B cell (primary cell): ENCODE measurements around the gene FBLN5. TPM values are rescaled to one million over a fixed set of nuclear protein-coding genes. Genes with fewer than 3 reads are reported as not detected.

Experiments
- ATAC-seq: fragments of 200-7000 bp; cut with Tn5 transposase; one replicate; pipeline ENCODE4 v1.10.0; 2021; ENCODE audit warnings: low read depth, mild to moderate bottlenecking, moderate number of reproducible peaks, moderate library complexity
- CTCF ChIA-PET: fragments of 350-600 bp; sonication (Branson Sonifier 250); formaldehyde crosslinking; loops from one replicate; lab custom pipeline; 2021; ENCODE audit warnings: antibody characterized with exemption, inconsistent platforms; lab: Charles Lee
- POLR2A ChIA-PET: fragments of 350-600 bp; sonication (Branson Sonifier 250); formaldehyde crosslinking; loops from one replicate; lab custom pipeline; 2021; ENCODE audit warnings: antibody characterized with exemption; lab: Charles Lee
- DNase-seq: peaks from one replicate; pipeline ENCODE4 v3.0.0; 2013
- H2AFZ ChIP-seq: 2 replicates; pipeline ENCODE4 v1.6.1; 2012; ENCODE audit warnings: mild to moderate bottlenecking, low read depth, low read length; ENCODE audit not compliant: insufficient read depth, poor library complexity, severe bottlenecking
- H3K27ac ChIP-seq, 2 donors: 1 replicate in 1 of 2; 2 replicates in 1 of 2; pipeline ENCODE4 v1.5.1; 2012 to 2013; ENCODE audit warnings: low read length in 2 of 2, mild to moderate bottlenecking in 2 of 2, moderate library complexity in 1 of 2
- H3K27me3 ChIP-seq, 4 experiments: fragments of 200-600 bp in 1 of 4; sonication (generic) in 1 of 4; replicated peaks in 1 of 4; 1 replicate in 2 of 4; 2 replicates in 2 of 4; pipeline versions ENCODE4 v1.6.1 to v1.7.0; 2013 to 2016; ENCODE audit warnings: low read length in 3 of 4, mild to moderate bottlenecking in 2 of 4, mixed read lengths in 1 of 4, moderate library complexity in 1 of 4; ENCODE audit not compliant: insufficient read depth in 4 of 4, control insufficient read depth in 3 of 4; ENCODE audit errors: control extremely low read depth in 1 of 4
- H3K36me3 ChIP-seq, 2 experiments: replicated peaks in 1 of 2; 1 replicate in 1 of 2; 2 replicates in 1 of 2; pipeline versions ENCODE4 v1.6.1 to v1.7.1; 2013; ENCODE audit warnings: low read length in 1 of 2; ENCODE audit not compliant: insufficient read depth in 2 of 2, control insufficient read depth in 1 of 2; ENCODE audit errors: control extremely low read depth in 1 of 2, extremely low read depth in 1 of 2
- H3K4me1 ChIP-seq, 2 donors: fragments of 200-600 bp in 1 of 2; sonication (generic) in 1 of 2; 1 replicate in 1 of 2; 2 replicates in 1 of 2; pipeline versions ENCODE4 v1.5.1 to v1.6.1; 2013 to 2017; ENCODE audit warnings: low read length in 2 of 2; ENCODE audit not compliant: control insufficient read depth in 2 of 2, insufficient read depth in 2 of 2
- H3K4me2 ChIP-seq: replicated peaks from 2 replicates; pipeline ENCODE3; 2012; ENCODE audit warnings: mild to moderate bottlenecking, low read depth, low read length; ENCODE audit not compliant: poor library complexity, severe bottlenecking
- H3K4me3 ChIP-seq, 5 experiments: fragments of 200-600 bp in 1 of 5; sonication (generic) in 1 of 5; 1 replicate in 3 of 5; 2 replicates in 2 of 5; pipeline versions ENCODE4 v1.5.1 to v1.7.0; 2011 to 2016; ENCODE audit warnings: low read length in 4 of 5, mild to moderate bottlenecking in 4 of 5, low read depth in 2 of 5, control low read depth in 1 of 5, moderate library complexity in 1 of 5; ENCODE audit not compliant: insufficient read depth in 1 of 5; ENCODE audit errors: control extremely low read depth in 1 of 5, extremely low read depth in 1 of 5
- H3K79me2 ChIP-seq: fragments of 200-600 bp; sonication (generic); one replicate; pipeline ENCODE4 v1.6.0; 2016; ENCODE audit warnings: low read length; ENCODE audit not compliant: control insufficient read depth, insufficient read depth
- H3K9ac ChIP-seq: fragments of 200-600 bp; sonication (generic); 2 replicates; pipeline ENCODE4 v1.6.1; 2017; ENCODE audit warnings: mild to moderate bottlenecking, low read length, moderate library complexity
- H3K9me3 ChIP-seq, 3 donors: one replicate each; pipeline versions ENCODE4 v1.6.1 to v1.7.1; 2013; ENCODE audit warnings: low read length in 2 of 3; ENCODE audit not compliant: control insufficient read depth in 2 of 3, insufficient read depth in 1 of 3; ENCODE audit errors: control extremely low read depth in 1 of 3
- H4K20me1 ChIP-seq: 2 replicates; pipeline ENCODE4 v1.6.0; 2012; ENCODE audit warnings: mild to moderate bottlenecking, low read length; ENCODE audit not compliant: insufficient read depth, control insufficient read depth, poor library complexity, severe bottlenecking
- H3K27ac Mint-ChIP-seq: one replicate; pipeline ENCODE4 v1.8.0; 2021; ENCODE audit warnings: mixed read lengths
- H3K27me3 Mint-ChIP-seq: one replicate; pipeline ENCODE4 v1.8.0; 2021; ENCODE audit warnings: mixed read lengths
- H3K4me1 Mint-ChIP-seq: one replicate; pipeline ENCODE4 v1.8.0; 2021; ENCODE audit warnings: mixed read lengths
- H3K4me3 Mint-ChIP-seq: one replicate; pipeline ENCODE4 v1.8.0; 2021; ENCODE audit warnings: mixed read lengths
- H3K9me3 Mint-ChIP-seq: one replicate; pipeline ENCODE4 v1.8.0; 2022; ENCODE audit warnings: mixed read lengths; ENCODE audit not compliant: insufficient read depth
- CTCF ChIP-seq: fragments of 200-600 bp; IDR thresholded peaks from one replicate; pipeline ENCODE4 v1.8.0; 2022; ENCODE audit warnings: antibody characterized with exemption, mild to moderate bottlenecking
- EZH2 ChIP-seq: IDR thresholded peaks from 2 replicates; pipeline ENCODE4 v1.6.1; 2012; ENCODE audit warnings: borderline replicate concordance, low read depth, mild to moderate bottlenecking, moderate library complexity, low read length; ENCODE audit not compliant: insufficient read depth, poor library complexity, severe bottlenecking
- WGBS: methylation state at CpG from one replicate; pipeline ENCODE4 v1.1.5; 2013; ENCODE audit warnings: missing lambda C conversion rate; ENCODE audit not compliant: insufficient coverage; 5-methylcytosine and 5-hydroxymethylcytosine counted together
- intact Hi-C: fragments of 100-400 bp; cut with micrococcal nuclease; formaldehyde crosslinking; loops from one replicate; pipeline ENCODE4 v1.10.0; 2022
- polyA plus RNA-seq: library from polyadenylated mRNA; depleted of rRNA; stranded (reverse); fragments of >200 nt; gene quantifications from 2 replicates; pipeline ENCODE4 v1.2.3, GENCODE V29; 2012
- total RNA-seq, 2 donors: library from RNA; stranded (reverse); fragments of 120-200 nt in 1 of 2; gene quantifications; 1 replicate in 1 of 2; 2 replicates in 1 of 2; pipeline versions ENCODE4 v1.2.3 to v1.2.4, GENCODE V29; 2013 to 2022

The FBLN5 gene
- total and polyA plus RNA-seq, 2 donors (not counting 1 experiment from before 2014, with no cell fraction given) = 0.31 to 0.37 TPM

GRCh38 chr14:91926131-91926890, 21.2 kb downstream of the FBLN5 start:
- no peak overlapping the region for H3K4me3 Mint-ChIP-seq
- CTCF ChIA-PET = no interaction called here
- H3K36me3 ChIP-seq = no peaks in the 10 kb centered on the region
- DNase-seq (no peak), ATAC-seq (no peak)
- no peak overlapping the region for H3K4me3 ChIP-seq
- no peak overlapping the region for H3K9ac ChIP-seq
- no peak overlapping the region for H3K27ac ChIP-seq
- no peak overlapping the region for H3K4me2 ChIP-seq
- no peaks in the 10 kb centered on the region for H3K4me1 Mint-ChIP-seq
- no peak overlapping the region for H2AFZ ChIP-seq
- TF ChIP-seq CTCF (no peak), EZH2 (no peak)
- no peaks in the 10 kb centered on the region for H4K20me1 ChIP-seq
- H3K9me3 ChIP-seq = no peaks in the 10 kb centered on the region
- H3K4me1 ChIP-seq = no peaks in the 10 kb centered on the region
- 91% methylated on average over 12 of the region's 17 CpGs for WGBS
- H3K27me3 Mint-ChIP-seq = peaks cover 9% of the 10 kb centered on the region
- POLR2A ChIA-PET = no interaction called here
- intact Hi-C loops = no loop called here
- H3K9me3 Mint-ChIP-seq = no peaks in the 10 kb centered on the region
- no peaks in the 10 kb centered on the region for H3K79me2 ChIP-seq
- H3K27ac Mint-ChIP-seq = no peak overlapping the region
- H3K27me3 ChIP-seq = no peaks in the 10 kb centered on the region

- Histone ChIP-seq H3K9me3 (no peaks in the 10 kb centered on the region), H3K36me3 (no peaks in the 10 kb centered on the region), H3K9ac (no peak overlapping the region), H3K79me2 (no peaks in the 10 kb centered on the region), H4K20me1 (no peaks in the 10 kb centered on the region), H3K27ac (no peak overlapping the region), H3K4me3 (no peak overlapping the region), H3K4me2 (no peak overlapping the region), H2AFZ (no peak overlapping the region), H3K27me3 (no peaks in the 10 kb centered on the region), H3K4me1 (no peaks in the 10 kb centered on the region)
- POLR2A ChIA-PET = no interaction called here
- TF ChIP-seq EZH2 (no peak), CTCF (no peak)
- no peaks in the 10 kb centered on the region for H3K4me1 Mint-ChIP-seq
- no peaks in the 10 kb centered on the region for H3K9me3 Mint-ChIP-seq
- 96% methylated on average over 9 of the region's 10 CpGs for WGBS
- H3K4me3 Mint-ChIP-seq = no peak overlapping the region
- H3K27me3 Mint-ChIP-seq = peaks cover 9% of the 10 kb centered on the region
- intact Hi-C loops = no loop called here
- ATAC-seq (no peak), DNase-seq (no peak)
- H3K27ac Mint-ChIP-seq = no peak overlapping the region
- CTCF ChIA-PET = no interaction called here
Observed at GRCh38 chr14:91925727-91926121, 21.8 kb downstream of the FBLN5 start.
